ENCODE data around the gene KCNJ10. TPM values are rescaled to one million over a fixed set of nuclear protein-coding genes. Genes with fewer than 3 reads are reported as not detected.

Gene KCNJ10
- total RNA-seq, 1 donor from 2014 or later, result not detected

DNA sequence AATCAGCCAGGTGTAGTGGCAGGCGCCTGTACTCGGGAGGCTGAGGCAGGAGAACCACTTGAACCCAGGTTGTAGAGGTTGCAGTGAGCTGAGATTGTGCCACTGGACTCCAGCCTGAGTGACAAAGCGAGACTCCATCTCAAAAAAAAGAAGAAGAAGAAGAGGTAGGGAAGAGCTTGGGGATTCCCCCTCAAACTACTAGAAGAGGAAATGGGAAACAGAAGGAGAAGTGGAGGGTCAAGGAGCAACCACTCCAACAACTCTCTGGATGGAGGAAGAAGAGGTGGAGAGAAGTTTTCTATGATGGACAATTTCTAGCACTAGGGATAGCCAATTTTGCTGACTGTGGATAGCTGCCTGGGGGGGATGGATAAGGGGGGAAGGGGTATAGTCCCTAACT lies 101.1 kb downstream of the KCNJ10 start:
- H3K36me3 Mint-ChIP-seq (ENCODE audit: unreplicated experiment), result no peaks in the 10 kb centered on the region
- peak; percentile 34 for DNase-seq (ENCODE audit: extremely low spot score, unreplicated experiment)
- no peak for TF ChIP-seq CTCF (IDR thresholded peaks at IDR 0.05)
- H3K27me3 Mint-ChIP-seq (ENCODE audit: unreplicated experiment), result peaks cover 60% of the 10 kb centered on the region
- no peaks in the 10 kb centered on the region for H3K9me3 Mint-ChIP-seq (ENCODE audit: unreplicated experiment)
- H3K4me1 Mint-ChIP-seq (ENCODE audit: unreplicated experiment), result no peaks in the 10 kb centered on the region
- H3K4me3 Mint-ChIP-seq (ENCODE audit: unreplicated experiment), result no peak overlapping the region
- H3K27ac Mint-ChIP-seq (ENCODE audit: unreplicated experiment), result no peak overlapping the region

DNA sequence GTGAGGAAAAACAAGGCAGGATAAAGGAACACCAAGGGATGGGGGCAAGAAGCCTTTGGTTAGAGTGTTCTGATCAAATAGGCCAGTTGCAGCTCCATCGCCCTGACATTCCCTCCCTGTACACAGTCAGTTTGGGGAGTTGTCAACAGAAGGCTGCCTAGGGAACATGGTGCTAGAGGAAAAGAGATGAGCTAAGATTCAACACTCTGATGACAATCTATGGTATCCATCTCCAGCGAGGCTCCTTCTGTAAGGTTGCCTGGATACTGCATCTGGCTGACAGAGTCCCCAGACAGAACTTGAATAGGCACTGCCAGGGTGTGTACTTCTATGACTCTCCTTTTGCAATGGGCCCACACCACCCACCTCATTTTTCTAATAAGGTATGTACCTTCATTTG lies 104.7 kb downstream of the KCNJ10 start:
- peaks cover 57% of the 10 kb centered on the region for H3K27me3 Mint-ChIP-seq (ENCODE audit: unreplicated experiment)
- no peak for TF ChIP-seq CTCF (IDR thresholded peaks at IDR 0.05)
- H3K9me3 Mint-ChIP-seq (ENCODE audit: unreplicated experiment), result no peaks in the 10 kb centered on the region
- H3K4me3 Mint-ChIP-seq (ENCODE audit: unreplicated experiment), result no peak overlapping the region
- H3K27ac Mint-ChIP-seq (ENCODE audit: unreplicated experiment), result no peak overlapping the region
- no peaks in the 10 kb centered on the region for H3K36me3 Mint-ChIP-seq (ENCODE audit: unreplicated experiment)
- H3K4me1 Mint-ChIP-seq (ENCODE audit: unreplicated experiment), result no peaks in the 10 kb centered on the region
- no peak for DNase-seq (ENCODE audit: extremely low spot score, unreplicated experiment)

GRCh38 chr1:159964144-159964543 lies 105.8 kb downstream of the KCNJ10 start:
- TF ChIP-seq CTCF (IDR thresholded peaks at IDR 0.05), result no peak
- Mint-ChIP-seq H3K9me3 (ENCODE audit: unreplicated experiment) (no peaks in the 10 kb centered on the region), H3K4me1 (ENCODE audit: unreplicated experiment) (no peaks in the 10 kb centered on the region), H3K27me3 (ENCODE audit: unreplicated experiment) (peaks cover 61% of the 10 kb centered on the region), H3K4me3 (ENCODE audit: unreplicated experiment) (no peak overlapping the region), H3K27ac (ENCODE audit: unreplicated experiment) (no peak overlapping the region), H3K36me3 (ENCODE audit: unreplicated experiment) (no peaks in the 10 kb centered on the region)
- DNase-seq (ENCODE audit: extremely low spot score, unreplicated experiment), result no peak

- H3K4me3 Mint-ChIP-seq (ENCODE audit: unreplicated experiment), result no peak overlapping the region
- no peak overlapping the region for H3K27ac Mint-ChIP-seq (ENCODE audit: unreplicated experiment)
- no peak for DNase-seq (ENCODE audit: extremely low spot score, unreplicated experiment)
- H3K4me1 Mint-ChIP-seq (ENCODE audit: unreplicated experiment), result no peaks in the 10 kb centered on the region
- no peak for TF ChIP-seq CTCF (IDR thresholded peaks at IDR 0.05)
- H3K9me3 Mint-ChIP-seq (ENCODE audit: unreplicated experiment), result no peaks in the 10 kb centered on the region
- peaks cover 49% of the 10 kb centered on the region for H3K27me3 Mint-ChIP-seq (ENCODE audit: unreplicated experiment)
- H3K36me3 Mint-ChIP-seq (ENCODE audit: unreplicated experiment), result no peaks in the 10 kb centered on the region
These were observed 107.8 kb downstream of the KCNJ10 start for GRCh38 chr1:159962176-159962575.

- no peak overlapping the region for H3K4me3 Mint-ChIP-seq (ENCODE audit: unreplicated experiment)
- H3K36me3 Mint-ChIP-seq (ENCODE audit: unreplicated experiment), result no peaks in the 10 kb centered on the region
- TF ChIP-seq CTCF (IDR thresholded peaks at IDR 0.05), result no peak
- H3K4me1 Mint-ChIP-seq (ENCODE audit: unreplicated experiment), result no peaks in the 10 kb centered on the region
- H3K9me3 Mint-ChIP-seq (ENCODE audit: unreplicated experiment), result no peaks in the 10 kb centered on the region
- no peak overlapping the region for H3K27ac Mint-ChIP-seq (ENCODE audit: unreplicated experiment)
- DNase-seq (ENCODE audit: extremely low spot score, unreplicated experiment), result no peak
- H3K27me3 Mint-ChIP-seq (ENCODE audit: unreplicated experiment), result peaks cover 43% of the 10 kb centered on the region
These were observed 108.3 kb downstream of the KCNJ10 start for GRCh38 chr1:159961636-159962035.

Measured in osteocyte (in vitro differentiated cells).